ENCODE data around the gene PTH2R.
"Not testable (repeated sequence)": the region's sequence is repeated elsewhere in the genome, so short reads cannot be mapped to it uniquely, and the experiment has no call there.

PTH2R gene

DNA sequence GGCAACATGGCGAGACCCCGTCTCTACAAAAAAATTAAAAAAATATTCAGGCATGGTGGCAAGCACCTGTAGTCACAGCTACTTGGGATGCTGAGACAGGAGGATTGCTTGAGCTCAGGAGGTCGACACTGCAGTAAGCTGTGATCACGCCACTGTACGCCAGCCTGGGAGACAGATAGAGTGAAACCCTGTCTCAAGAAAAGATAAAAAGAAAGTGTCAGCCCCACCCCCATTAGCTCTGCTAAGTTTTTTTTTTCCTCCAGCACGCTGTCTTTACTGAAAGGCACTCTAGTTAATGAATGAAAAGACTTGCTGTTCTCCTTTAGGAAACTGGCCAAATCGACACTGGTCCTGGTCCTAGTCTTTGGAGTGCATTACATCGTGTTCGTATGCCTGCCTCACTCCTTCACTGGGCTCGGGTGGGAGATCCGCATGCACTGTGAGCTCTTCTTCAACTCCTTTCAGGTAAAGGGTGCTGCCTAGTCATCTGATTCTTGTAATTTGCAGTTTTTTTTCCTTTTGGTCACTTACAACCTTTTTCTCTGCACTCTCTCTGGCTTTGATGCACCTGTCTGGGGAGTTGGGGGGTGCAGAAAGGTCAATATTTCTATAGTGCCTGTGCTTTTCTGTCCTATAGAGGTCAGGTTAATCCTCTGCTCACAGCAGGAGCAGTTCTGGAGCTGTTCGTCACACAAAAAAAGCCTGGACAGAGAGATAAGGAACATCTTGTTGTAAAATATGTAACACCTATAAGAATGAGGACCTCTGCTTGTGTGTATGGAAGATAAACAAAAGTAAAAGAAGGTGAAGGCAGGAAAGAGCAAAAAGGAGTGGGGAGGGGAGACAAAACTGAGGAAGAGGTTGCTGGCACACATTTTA is 82.3 kb downstream of the PTH2R start:
- no peak for DNase-seq

DNA sequence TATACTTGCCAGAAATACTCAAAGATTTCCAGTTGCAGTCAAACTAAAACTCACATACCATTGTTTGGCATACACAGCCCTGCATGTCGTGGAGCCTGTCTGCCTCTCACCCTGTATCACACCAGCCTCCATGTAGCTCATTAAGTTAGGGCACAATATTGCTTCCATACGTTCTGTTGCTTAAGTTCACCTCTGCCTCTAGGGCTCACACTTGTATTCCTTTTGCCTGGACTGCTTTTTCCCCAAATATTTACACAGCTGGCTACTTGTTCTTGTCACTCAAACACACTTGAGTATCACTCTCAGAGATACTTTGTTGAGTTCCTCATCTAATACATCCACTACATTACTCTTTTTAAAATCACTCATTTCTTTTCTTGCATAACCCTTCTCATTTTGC is 83.1 kb downstream of the PTH2R start:
- no peak for DNase-seq

DNA sequence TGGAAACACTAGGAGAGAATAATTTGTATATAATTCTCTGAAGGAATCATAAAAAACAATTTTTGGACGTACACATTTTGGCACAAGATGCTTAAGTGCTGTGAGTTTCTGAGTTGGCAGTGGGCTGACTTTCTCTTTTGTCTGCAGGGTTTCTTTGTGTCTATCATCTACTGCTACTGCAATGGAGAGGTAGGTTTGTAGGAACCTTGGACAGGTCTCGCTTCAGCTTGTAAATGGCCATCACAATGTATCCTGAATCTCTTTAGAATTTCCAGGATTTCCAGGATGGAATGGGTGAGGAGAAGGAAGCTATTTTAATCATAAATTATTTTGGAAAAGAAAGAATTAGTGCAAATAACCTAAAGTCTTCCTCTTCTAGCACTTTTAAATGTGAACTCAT is 83.9 kb downstream of the PTH2R start:
- DNase-seq = no peak

GRCh38 chr2:208491641-208492040 is 85.0 kb downstream of the PTH2R start:
- no peak for DNase-seq

DNA sequence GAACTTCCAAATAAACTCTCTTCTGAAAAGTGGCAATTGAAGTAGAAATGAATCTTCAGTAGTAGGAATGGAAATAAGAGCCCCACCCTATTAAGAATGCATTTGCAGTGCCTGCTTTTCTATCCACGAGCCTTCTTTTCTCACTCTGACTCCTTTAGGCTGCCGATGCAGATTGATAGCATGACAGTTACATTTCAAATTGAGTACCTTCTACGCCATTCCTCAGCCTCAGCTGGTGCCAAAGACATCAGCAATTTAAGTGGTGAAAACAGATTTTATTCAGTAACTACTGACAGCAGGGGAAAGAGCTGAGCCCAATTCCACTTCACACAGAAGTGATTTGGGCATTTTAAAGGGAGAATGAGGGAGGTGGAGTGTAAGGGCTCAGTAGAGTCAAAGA is 85.5 kb downstream of the PTH2R start:
- no peak for DNase-seq

DNA sequence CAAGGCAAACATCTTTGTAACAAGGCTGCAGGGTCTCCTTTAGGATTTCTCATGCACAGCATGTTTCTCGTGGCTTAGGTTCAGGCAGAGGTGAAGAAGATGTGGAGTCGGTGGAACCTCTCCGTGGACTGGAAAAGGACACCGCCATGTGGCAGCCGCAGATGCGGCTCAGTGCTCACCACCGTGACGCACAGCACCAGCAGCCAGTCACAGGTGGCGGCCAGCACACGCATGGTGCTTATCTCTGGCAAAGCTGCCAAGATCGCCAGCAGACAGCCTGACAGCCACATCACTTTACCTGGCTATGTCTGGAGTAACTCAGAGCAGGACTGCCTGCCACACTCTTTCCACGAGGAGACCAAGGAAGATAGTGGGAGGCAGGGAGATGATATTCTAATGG is 86.6 kb downstream of the PTH2R start:
- no peak for DNase-seq

DNA sequence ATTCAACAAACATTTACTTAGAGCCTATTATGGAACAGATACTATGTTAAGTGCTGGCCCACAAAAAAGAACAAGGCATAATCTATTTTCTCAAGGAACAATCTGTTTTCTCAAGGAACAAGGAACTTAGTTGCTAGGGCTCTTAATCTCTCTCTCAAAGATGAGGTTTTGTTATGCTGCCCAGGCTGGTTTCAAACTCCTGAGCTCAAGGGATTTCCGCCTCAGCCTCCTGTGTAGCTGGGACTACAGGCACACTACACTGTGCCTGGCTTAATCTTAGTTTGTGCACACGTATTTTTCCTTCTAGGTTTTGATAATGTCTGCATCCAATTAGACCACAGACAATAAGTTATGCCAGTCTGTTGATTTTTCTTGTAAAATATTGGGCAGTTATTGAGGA is 89.5 kb downstream of the PTH2R start:
- no peak for DNase-seq

- DNase-seq = no peak
Observed at GRCh38 chr2:208501206-208501605, 94.6 kb downstream of the PTH2R start.

- no peak for DNase-seq
Observed at GRCh38 chr2:208502288-208502687, 95.7 kb downstream of the PTH2R start.

GRCh38 chr2:208505365-208505764 is 98.8 kb downstream of the PTH2R start:
- not testable (repeated sequence) for DNase-seq

DNA sequence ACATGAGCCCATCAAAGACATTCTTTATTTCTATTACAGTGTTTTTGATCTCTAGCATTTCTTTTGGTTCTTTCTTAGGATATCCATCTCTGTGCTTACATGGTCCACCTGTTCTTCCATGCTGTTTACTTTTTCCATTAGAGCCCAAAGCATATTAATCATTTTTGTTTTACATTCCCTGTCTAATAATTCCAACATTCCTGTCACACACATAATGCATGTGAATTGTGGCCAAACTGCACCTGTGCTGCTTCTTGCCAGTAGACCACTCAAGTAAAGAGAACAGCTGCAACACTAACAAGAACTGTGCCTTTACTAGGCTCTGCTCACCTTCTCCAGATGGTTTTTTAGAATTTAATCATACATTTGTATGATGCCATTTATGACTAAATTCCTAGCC is 103.0 kb downstream of the PTH2R start:
- DNase-seq = no peak

DNA sequence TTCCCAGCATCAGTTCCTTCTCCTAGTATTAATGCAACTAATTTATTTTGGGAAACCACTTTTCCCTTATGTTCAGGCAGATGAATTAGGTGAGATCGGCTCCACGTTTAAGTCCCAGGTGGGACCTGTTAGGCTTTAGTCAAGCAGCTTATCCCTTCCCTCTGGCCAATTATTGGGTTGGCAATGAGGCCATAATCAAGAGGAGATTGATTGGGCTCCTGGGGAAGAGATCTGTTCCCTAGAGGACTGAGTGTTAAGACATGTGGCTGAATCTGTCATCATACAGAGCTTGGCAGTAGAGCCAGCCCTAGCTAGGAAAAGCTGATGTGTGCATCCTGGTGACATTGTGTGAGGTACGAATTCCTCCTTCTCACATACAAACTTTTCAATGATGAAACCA is 104.4 kb downstream of the PTH2R start:
- no peak for DNase-seq

- no peak for DNase-seq
Observed at GRCh38 chr2:208511573-208511972, 105.0 kb downstream of the PTH2R start.

DNA sequence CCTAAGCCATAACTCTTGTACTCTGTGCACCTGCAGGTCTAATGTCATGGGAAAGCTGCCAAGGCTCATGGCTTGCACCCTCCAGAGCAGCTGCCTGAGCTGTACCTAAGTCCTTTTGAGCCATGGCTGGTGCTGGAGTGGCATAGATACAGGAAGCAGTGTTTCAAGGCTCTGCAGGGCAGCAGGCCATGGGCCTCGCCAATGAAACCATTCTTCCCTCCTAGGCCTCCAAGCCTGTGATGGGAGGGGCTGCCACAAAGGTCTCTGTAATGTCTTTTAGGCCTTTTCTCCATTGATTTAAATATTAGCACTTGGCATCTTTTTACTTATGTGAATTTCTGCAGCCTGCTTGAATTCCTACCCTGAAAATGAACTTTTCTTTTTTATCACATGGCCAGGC is 108.5 kb downstream of the PTH2R start:
- DNase-seq = no peak

DNA sequence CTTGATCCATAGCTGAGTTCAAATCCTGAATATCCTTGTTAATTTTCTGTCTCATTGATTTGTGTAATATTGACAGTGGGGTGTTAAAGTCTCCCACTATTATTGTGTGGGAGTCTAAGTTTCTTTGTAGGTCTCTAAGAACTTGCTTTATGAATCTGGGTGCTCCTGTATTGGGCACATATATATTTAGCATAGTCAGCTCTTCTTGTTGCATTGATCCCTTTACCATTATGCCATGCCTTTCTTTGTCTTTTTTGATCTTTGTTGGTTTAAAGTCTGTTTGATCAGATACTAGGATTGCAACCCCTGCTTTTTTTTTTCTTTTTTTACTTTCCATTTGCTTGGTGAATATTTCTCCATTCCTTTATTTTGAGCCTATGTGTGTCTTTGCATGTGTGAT is 116.5 kb downstream of the PTH2R start:
- DNase-seq = not testable (repeated sequence)

GRCh38 chr2:208525165-208525564 is 118.6 kb downstream of the PTH2R start:
- DNase-seq = not testable (repeated sequence)

DNA sequence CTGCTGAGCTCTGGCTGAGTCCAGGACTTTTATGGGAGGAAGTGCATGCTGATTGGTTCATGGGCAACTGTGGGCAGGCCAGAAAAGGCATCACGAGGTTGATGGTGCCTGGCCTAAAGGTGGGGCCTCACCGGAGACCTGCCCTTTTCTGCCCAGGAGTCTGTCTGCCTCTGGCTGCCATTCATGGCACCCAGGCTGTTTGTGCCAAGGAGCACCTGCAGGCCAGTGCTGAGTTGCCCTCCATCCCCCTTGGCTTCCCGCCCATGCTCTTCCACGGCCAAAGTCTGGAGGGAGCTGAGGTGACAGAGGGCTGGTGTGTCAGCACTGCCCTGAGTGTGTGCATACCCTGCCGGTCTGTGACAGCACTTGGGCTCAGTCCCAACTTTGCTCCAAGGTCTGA is 123.2 kb downstream of the PTH2R start:
- DNase-seq = no peak

DNA sequence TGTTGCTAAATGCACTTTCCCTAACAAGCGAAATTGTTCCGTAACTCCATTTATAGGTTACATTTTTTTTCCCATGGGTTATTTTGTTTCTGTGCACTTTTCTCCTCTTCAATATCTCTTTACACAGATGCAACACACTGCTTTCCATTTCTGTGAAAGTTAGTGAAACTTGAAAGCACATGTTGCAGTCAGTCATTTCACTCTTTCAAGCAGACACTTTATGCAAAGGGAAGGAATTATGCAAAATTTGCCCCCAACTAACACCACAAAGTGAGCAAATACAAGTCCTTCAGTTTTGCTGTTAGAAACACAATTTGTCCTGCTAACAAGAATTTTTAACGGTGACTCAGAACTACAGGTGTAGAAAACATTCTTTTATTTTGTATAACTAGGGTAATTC is 124.8 kb downstream of the PTH2R start:
- no peak for DNase-seq

- not testable (repeated sequence) for DNase-seq
Observed at GRCh38 chr2:208535578-208535977, 129.0 kb downstream of the PTH2R start.

DNA sequence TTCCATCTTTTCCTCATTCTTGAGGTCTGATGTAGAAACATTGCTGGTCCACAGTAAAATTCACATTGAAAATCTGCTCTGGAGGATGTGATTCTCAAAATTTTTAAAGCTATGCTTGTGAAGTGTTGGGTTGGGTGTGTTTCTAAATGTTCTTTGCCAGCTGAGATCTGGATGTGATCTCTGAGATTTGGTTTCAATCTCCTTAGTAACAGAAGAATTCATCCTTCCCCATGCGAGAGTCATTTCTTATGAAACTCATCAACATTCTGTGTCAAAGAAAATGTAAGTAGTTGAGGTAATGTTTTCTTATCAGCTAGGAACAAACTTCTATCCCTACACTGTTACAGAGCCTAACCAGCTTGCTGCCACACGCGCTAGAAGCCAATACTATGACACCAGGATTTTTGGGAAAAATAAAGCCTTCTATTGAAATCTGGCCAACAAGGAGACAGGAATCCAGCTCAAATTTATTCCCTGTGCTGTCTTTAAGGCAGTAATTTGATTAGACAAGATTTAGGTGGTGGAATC is 134.9 kb downstream of the PTH2R start:
- DNase-seq = no peak

DNA sequence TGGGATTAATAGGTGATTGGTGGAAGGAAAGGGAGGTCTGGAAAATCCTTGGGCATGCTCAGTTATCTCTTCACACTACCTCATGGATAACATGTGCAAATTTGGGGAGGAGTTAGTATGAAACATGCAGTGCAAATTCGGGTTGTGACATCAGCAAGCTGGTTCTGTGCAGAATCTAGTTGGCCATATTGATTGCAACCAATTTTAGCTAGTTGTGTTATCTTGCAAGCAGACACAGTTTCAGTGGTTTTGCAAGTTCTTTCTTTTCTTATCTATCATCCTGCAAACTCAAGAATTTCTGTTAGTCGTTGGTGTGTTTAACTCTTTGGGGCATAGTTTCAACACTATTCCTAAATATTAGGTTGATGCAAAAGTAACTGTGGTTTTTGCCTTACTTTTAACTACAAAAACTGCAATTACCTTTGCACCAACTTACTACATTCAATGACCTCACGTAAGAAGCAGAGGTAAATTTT is 135.4 kb downstream of the PTH2R start:
- DNase-seq = no peak

DNA sequence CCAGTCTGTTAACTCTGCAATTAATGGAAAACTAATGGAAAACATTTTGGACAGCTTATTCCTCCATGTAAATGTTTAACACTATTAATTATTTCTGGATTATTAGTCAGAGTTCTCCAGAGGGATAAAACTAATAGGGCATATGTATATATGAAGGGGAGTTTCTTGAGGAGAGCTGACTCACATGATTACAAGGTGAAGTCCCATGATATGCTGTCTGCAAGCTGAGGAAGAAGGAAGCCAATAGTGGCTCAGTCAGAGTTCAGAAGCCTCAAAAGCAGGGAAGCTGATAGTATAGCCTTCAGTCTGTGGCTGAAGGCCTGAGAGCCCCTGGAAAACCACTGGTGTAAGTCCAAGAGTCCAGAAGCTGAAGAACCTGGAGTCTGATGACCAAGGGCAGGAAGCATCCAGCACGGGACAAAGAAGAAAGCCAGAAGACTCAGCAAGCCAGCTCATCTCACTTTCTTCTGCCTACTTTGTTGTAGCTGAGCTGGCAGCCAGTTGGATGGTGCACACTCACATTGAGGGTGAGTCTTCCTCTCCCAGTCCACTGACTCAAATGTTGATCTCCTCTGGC is 136.0 kb downstream of the PTH2R start:
- no peak for DNase-seq
